Astrocyte of the hippocampus (primary cell): ENCODE measurements around the gene TRIM40.
A peak's percentile ranks its signal among the peaks of the same experiment; 100 is the strongest.
"Not testable (repeated sequence)": the region's sequence is repeated elsewhere in the genome, so short reads cannot be mapped to it uniquely, and the experiment has no call there.

Experiments
- DNase-seq: peaks from one replicate; pipeline ENCODE4 v3.0.0; 2011; ENCODE audit warnings: low read depth, low spot score

TRIM40 gene

GRCh38 chr6:30113003-30113759 lies 22.8 kb upstream of the TRIM40 start, which contains the start of gene TRIM31:
Gene TRIM31, minus strand, starts transcription at chr6:30113090. Its CDS starts 285 bp downstream, at chr6:30112805.
- DNase-seq = no peak

GRCh38 chr6:30113841-30114240 lies 22.1 kb upstream of the TRIM40 start:
- no peak for DNase-seq

GRCh38 chr6:30116724-30117123 lies 19.2 kb upstream of the TRIM40 start:
- DNase-seq = no peak

- DNase-seq = not testable (repeated sequence)
Observed at GRCh38 chr6:30118691-30119090, 17.2 kb upstream of the TRIM40 start.

GRCh38 chr6:30121446-30122366 lies 14.2 kb upstream of the TRIM40 start:
- DNase-seq = no peak

- no peak for DNase-seq
Observed at GRCh38 chr6:30122515-30122914, 13.4 kb upstream of the TRIM40 start.

GRCh38 chr6:30127238-30128093 lies 8.5 kb upstream of the TRIM40 start:
- peak; percentile 23 for DNase-seq

GRCh38 chr6:30129265-30130178 lies 6.4 kb upstream of the TRIM40 start:
- DNase-seq = no peak

- no peak for DNase-seq
Observed at GRCh38 chr6:30130179-30130679, 5.7 kb upstream of the TRIM40 start.

GRCh38 chr6:30130887-30131862 lies 4.8 kb upstream of the TRIM40 start:
- DNase-seq = peak; percentile 89

- no peak for DNase-seq
Observed at GRCh38 chr6:30131947-30132497, 3.9 kb upstream of the TRIM40 start.

GRCh38 chr6:30135147-30135546 lies 793 bp upstream of the TRIM40 start:
- peak; percentile 13 for DNase-seq

- DNase-seq = no peak
Observed at GRCh38 chr6:30136570-30137286, 788 bp downstream of the TRIM40 start.

- DNase-seq = not testable (repeated sequence)
Observed at GRCh38 chr6:30140240-30140639, 4.3 kb downstream of the TRIM40 start.

GRCh38 chr6:30142665-30143064 lies 6.7 kb downstream of the TRIM40 start:
- DNase-seq = no peak

- no peak for DNase-seq
Observed at GRCh38 chr6:30143780-30144179, 7.8 kb downstream of the TRIM40 start.

GRCh38 chr6:30144811-30145210 lies 8.9 kb downstream of the TRIM40 start:
- DNase-seq = no peak

- no peak for DNase-seq
Observed at GRCh38 chr6:30145818-30146217, 9.9 kb downstream of the TRIM40 start.
